ENCODE results near the gene CHADL. TPM values are rescaled to one million over a fixed set of nuclear protein-coding genes. Genes with fewer than 3 reads are reported as not detected.

Gene CHADL
- total RNA-seq, 1 experiment from 2014 or later: 1.2 TPM

GRCh38 chr22:41242396-41243117 is 1.8 kb upstream of the CHADL start:
- no peaks in the 10 kb centered on the region for H3K9me2 ChIP-seq (replicated peaks; ENCODE audit: low read length)
- no TSS peak for BruUV-seq (replicated peaks)
- H3F3A ChIP-seq (ENCODE audit: low read length, unreplicated experiment): no peaks in the 10 kb centered on the region
- CTCF ChIA-PET: no interaction called here
- H2AFZ ChIP-seq (ENCODE audit: low read length): no peak overlapping the region
- H4K20me1 ChIP-seq (ENCODE audit: low read length): no peaks in the 10 kb centered on the region
- H3K79me2 ChIP-seq (ENCODE audit: low read length): no peaks in the 10 kb centered on the region
- H3K4me3 ChIP-seq (ENCODE audit: low read length): no peak overlapping the region
- H3K4me1 ChIP-seq (ENCODE audit: insufficient read depth, low read length): no peaks in the 10 kb centered on the region
- intact Hi-C loops (cut with micrococcal nuclease): no loop called here
- no peaks in the 10 kb centered on the region for H3K36me3 ChIP-seq (ENCODE audit: low read depth, low read length)
- POLR2A ChIA-PET (ENCODE audit: unreplicated experiment): no interaction called here
- H3K4me2 ChIP-seq (ENCODE audit: low read length): no peak overlapping the region
- DNase-seq: no peak
- no peak overlapping the region for H3K9ac ChIP-seq (ENCODE audit: low read length)
- ATAC-seq: no peak
- no peak for TF ChIP-seq CTCF (conservative IDR thresholded peaks at IDR 0.05; ENCODE audit: low read depth, low read length)
- TF ChIP-seq EZH2phosphoT487 (IDR thresholded peaks at IDR 0.05; ENCODE audit: borderline replicate concordance, low read length): no peak
- TF ChIP-seq EZH2 (IDR thresholded peaks at IDR 0.05; ENCODE audit: low read length, unreplicated experiment): no peak
- no peak overlapping the region for H3K27ac ChIP-seq (ENCODE audit: low read length)
- no peaks in the 10 kb centered on the region for H3K9me3 ChIP-seq (ENCODE audit: low read length)
- H3K27me3 ChIP-seq (ENCODE audit: low read length): no peaks in the 10 kb centered on the region

- ChIA-PET CTCF (no interaction called here), POLR2A (ENCODE audit: unreplicated experiment) (no interaction called here)
- intact Hi-C loops (cut with micrococcal nuclease): no loop called here
Measured at GRCh38 chr22:41241133-41241676, 474 bp upstream of the CHADL start.

More at GRCh38 chr22:41241133-41241676, 474 bp upstream of the CHADL start:
- Histone ChIP-seq H3K9me2 (replicated peaks; ENCODE audit: low read length) (no peaks in the 10 kb centered on the region), H3K9me3 (ENCODE audit: low read length) (no peaks in the 10 kb centered on the region), H3K4me3 (ENCODE audit: low read length) (no peak overlapping the region), H2AFZ (ENCODE audit: low read length) (no peak overlapping the region), H3K27me3 (ENCODE audit: low read length) (no peaks in the 10 kb centered on the region), H3K4me2 (ENCODE audit: low read length) (no peak overlapping the region), H4K20me1 (ENCODE audit: low read length) (no peaks in the 10 kb centered on the region), H3K9ac (ENCODE audit: low read length) (no peak overlapping the region), H3K36me3 (ENCODE audit: low read depth, low read length) (no peaks in the 10 kb centered on the region), H3K4me1 (ENCODE audit: insufficient read depth, low read length) (0 out of 2 replicates have a peak, but pooled peaks cover 3% of the 10 kb centered on the region), H3K27ac (ENCODE audit: low read length) (no peak overlapping the region), H3F3A (ENCODE audit: low read length, unreplicated experiment) (no peaks in the 10 kb centered on the region), H3K79me2 (ENCODE audit: low read length) (no peaks in the 10 kb centered on the region)
- no peak for ATAC-seq
- TF ChIP-seq EZH2 (IDR thresholded peaks at IDR 0.05; ENCODE audit: low read length, unreplicated experiment) (no peak), CTCF (conservative IDR thresholded peaks at IDR 0.05; ENCODE audit: low read depth, low read length) (no peak), EZH2phosphoT487 (IDR thresholded peaks at IDR 0.05; ENCODE audit: borderline replicate concordance, low read length) (no peak)
- no peak for DNase-seq
- no TSS peak for BruUV-seq (replicated peaks)

Data from PC-3 (cell line).